ENCODE data around the gene AGAP1. TPM values are rescaled to one million over a fixed set of nuclear protein-coding genes. Genes with fewer than 3 reads are reported as not detected.
"Not testable (repeated sequence)": the region's sequence is repeated elsewhere in the genome, so short reads cannot be mapped to it uniquely, and the experiment has no call there.

AGAP1 gene
- total RNA-seq, 1 donor from 2014 or later = 21.1 TPM

- no peak for DNase-seq (ENCODE audit: extremely low spot score in 2 of 2)
- Histone ChIP-seq H3K9me3 (no peaks in the 10 kb centered on the region), H3K36me3 (no peaks in the 10 kb centered on the region), H3K27me3 (no peaks in the 10 kb centered on the region), H3K4me1 (no peaks in the 10 kb centered on the region), H3K27ac (no peak overlapping the region), H3K4me3 (no peak overlapping the region)
- intact Hi-C loops (cut with DNase I) = no loop called here
- TF ChIP-seq CTCF (IDR thresholded peaks at IDR 0.05) (no peak), POLR2A (IDR thresholded peaks at IDR 0.05) (no peak)
Measured at GRCh38 chr2:236089271-236090026, 595.6 kb downstream of the AGAP1 start.

- Histone ChIP-seq H3K36me3 (no peaks in the 10 kb centered on the region), H3K9me3 (no peaks in the 10 kb centered on the region), H3K4me3 (no peak overlapping the region), H3K27me3 (no peaks in the 10 kb centered on the region), H3K27ac (no peak overlapping the region), H3K4me1 (no peaks in the 10 kb centered on the region)
- TF ChIP-seq POLR2A (IDR thresholded peaks at IDR 0.05) = no peak
- TF ChIP-seq CTCF (IDR thresholded peaks at IDR 0.05) = no peak
- TF ChIP-seq POLR2AphosphoS5 (IDR thresholded peaks at IDR 0.05; ENCODE audit: insufficient read depth in 1 of 2, low read depth in 1 of 2) = no peak
- intact Hi-C loops (cut with DNase I) = no loop called here
- DNase-seq (ENCODE audit: extremely low spot score in 2 of 2) = no peak
Measured at GRCh38 chr2:236090027-236090382, 596.2 kb downstream of the AGAP1 start.

DNA sequence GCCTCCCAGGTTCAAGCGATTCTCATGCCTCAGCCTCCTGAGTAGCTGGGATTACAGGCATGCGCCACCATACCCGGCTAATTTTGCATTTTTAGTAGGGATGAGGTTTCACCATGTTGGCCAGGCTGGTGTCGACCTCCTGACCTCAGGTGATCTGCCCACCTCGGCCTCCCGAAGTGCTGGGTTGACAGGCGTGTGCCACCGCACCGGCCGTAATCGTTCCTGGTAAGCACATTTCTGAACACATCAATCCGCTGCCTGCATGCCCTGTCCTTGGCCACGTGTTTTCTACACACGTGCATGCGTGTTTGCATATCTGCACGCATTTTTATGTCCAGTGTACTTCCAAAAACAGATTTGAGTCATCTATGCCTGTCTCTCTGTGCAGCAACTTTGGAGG is 597.0 kb downstream of the AGAP1 start:
- H3K4me1 ChIP-seq; H3K4me3 ChIP-seq; intact Hi-C loops (cut with DNase I); H3K27ac ChIP-seq; H3K27me3 ChIP-seq; H3K9me3 ChIP-seq; H3K36me3 ChIP-seq; DNase-seq (ENCODE audit: extremely low spot score in 2 of 2): not testable (repeated sequence)

GRCh38 chr2:236092714-236093113 is 598.9 kb downstream of the AGAP1 start:
- no peaks in the 10 kb centered on the region for H3K9me3 ChIP-seq
- no peaks in the 10 kb centered on the region for H3K36me3 ChIP-seq
- intact Hi-C loops (cut with DNase I) = no loop called here
- H3K27ac ChIP-seq = no peak overlapping the region
- no peak for DNase-seq (ENCODE audit: extremely low spot score in 2 of 2)
- H3K27me3 ChIP-seq = no peaks in the 10 kb centered on the region
- H3K4me3 ChIP-seq = no peak overlapping the region
- no peaks in the 10 kb centered on the region for H3K4me1 ChIP-seq
- TF ChIP-seq CTCF (IDR thresholded peaks at IDR 0.05) (no peak), POLR2AphosphoS5 (IDR thresholded peaks at IDR 0.05; ENCODE audit: insufficient read depth in 1 of 2, low read depth in 1 of 2) (no peak), POLR2A (IDR thresholded peaks at IDR 0.05) (no peak)

- Histone ChIP-seq H3K27ac (no peak overlapping the region), H3K36me3 (no peaks in the 10 kb centered on the region), H3K4me3 (no peak overlapping the region), H3K9me3 (no peaks in the 10 kb centered on the region), H3K27me3 (no peaks in the 10 kb centered on the region), H3K4me1 (no peaks in the 10 kb centered on the region)
- intact Hi-C loops (cut with DNase I) = no loop called here
- no peak for DNase-seq (ENCODE audit: extremely low spot score in 2 of 2)
- TF ChIP-seq POLR2A (IDR thresholded peaks at IDR 0.05) (no peak), CTCF (IDR thresholded peaks at IDR 0.05) (no peak), POLR2AphosphoS5 (IDR thresholded peaks at IDR 0.05; ENCODE audit: insufficient read depth in 1 of 2, low read depth in 1 of 2) (no peak)
Measured at GRCh38 chr2:236093134-236093533, 599.3 kb downstream of the AGAP1 start.

All from vagina (tissue), 2 donors.